NCI-H1048 (cell line): ENCODE data around the gene USH1C.

Experiments used
- DNase-seq: peaks from one replicate; lab custom pipeline; 2025; lab: John Stamatoyannopoulos, UW

USH1C gene

DNA sequence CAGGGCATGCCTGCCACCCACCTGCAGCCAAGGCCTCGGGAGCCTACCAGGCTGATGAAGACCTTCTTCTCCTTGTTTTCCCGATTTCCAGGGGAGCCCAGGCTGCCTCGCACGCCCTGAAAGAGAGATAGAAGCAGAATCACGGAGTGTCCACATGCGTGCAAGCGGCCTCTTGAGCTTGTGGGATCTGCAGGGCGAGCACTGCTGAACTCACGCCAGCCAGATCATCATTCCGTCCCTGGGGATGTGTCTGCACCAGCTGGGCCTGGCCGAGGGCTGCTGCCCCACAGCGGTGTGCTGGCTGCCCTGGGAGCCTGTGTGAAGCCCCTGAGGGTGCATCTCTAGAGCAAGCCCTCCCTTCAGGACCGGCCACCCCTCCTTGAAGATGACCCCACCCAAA is 17.9 kb downstream of the USH1C start:
- DNase-seq, result no peak

DNA sequence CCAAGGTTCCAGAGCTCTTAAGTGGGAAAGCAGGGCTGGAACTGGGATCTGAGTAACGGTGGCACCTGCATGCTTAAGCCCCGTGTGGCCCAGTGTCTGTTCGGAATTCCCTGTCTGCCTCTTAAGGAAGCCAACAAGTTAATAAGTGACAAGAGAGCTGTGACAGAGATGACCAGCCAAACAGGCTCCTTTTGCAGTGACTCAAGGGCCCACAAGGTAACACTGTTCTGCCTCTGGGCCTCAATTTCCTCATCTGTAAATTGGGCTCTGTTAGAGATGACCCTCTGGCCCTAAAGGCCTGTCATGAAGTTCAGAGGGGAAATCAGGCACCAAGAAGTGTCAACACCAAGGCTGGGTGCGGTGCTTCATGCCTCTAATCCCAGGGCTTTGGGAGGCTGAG is 18.6 kb downstream of the USH1C start:
- DNase-seq, result no peak

DNA sequence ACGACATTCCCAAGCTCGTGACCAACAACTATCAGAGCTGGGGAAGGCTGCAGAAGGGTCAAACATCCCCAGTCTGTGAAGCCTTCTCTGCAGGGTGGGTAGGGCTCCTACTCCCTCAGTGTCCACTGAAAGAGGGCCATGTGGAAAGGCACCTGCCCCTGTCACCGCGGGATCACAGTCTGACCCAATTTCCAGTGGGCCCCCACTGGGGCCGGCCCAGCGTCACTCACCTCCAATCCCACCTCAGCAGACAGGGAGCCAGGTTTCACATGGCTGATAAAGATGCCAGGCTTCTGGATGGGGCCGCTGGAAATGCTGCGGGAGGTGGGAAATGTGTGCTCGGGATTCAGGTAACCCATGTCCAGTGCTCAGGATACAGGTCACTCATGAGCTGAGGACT is 20.0 kb downstream of the USH1C start:
- DNase-seq, result no peak

DNA sequence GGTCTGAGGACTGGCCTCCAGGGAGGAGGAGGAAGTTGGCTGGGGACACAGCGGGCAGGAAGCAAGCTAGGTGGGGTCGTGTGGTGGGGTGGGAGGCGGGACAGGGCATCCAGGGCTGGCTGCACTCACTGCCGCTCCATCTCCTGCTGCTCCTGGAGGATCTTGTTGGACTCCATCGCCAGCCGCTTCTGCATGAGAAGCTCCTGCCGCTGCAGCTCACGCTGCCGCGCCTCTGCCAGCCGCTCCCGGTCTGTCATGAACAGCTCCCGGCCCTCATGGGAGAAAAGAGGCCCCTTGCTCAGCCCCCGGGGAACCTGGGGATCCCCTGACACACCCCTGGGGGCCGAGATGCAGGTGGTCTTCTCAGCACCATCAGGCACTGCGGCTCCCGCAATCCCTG is 21.6 kb downstream of the USH1C start:
- no peak for DNase-seq

- DNase-seq, result no peak
These were observed 22.9 kb downstream of the USH1C start for GRCh38 chr11:17521106-17521900.

- no peak for DNase-seq
These were observed 24.9 kb downstream of the USH1C start for GRCh38 chr11:17519061-17519885.

DNA sequence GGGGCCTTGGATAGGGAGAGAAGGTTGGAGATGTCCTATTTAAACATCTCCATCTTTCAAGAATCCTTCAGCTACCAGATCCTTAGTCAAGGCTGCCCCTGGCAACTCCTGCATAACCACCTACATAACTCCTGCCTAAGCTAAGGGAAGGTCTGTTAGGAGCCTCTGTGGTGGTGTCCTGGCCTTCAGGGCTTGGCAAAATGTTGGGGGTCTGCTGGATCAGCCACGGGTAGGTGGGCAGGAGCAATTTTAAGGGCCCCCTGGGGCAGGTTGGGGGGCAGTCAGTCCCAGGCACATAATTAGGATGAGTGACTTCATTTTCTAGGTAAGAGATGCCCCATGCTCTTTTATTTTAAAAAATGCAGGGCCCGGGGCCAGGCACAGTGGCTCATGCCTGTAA is 25.9 kb downstream of the USH1C start:
- DNase-seq, result no peak

GRCh38 chr11:17517186-17517585 is 27.0 kb downstream of the USH1C start:
- DNase-seq, result no peak

DNA sequence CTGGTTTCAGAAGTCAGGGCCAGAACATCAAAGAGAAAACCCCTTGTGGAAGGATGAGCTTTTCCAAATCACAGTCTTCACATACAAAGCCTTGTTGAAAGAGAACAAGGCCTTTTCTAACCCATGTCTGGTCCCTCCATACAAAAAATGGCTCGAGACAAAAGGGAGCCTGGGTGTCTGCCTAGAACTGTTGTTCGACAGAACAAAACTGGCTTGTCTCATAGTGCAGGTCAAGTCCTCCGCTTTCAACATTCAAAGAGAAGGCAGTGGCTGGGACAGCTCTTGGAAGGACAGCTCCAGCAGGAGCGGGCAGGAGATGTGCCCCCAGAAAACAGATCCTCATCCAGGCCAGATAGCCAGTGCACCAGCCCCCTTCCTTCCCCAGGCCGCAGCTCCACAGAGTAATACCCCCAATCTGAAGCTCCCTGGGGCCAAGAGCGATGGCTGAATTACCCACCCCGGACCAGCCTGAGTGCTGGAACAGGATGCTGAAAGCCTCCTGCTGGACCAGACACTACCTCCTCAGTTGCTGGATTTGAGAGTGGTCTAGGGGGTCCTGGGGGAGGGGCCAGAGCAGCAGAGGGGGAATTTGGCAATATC is 27.6 kb downstream of the USH1C start:
- DNase-seq, result no peak

DNA sequence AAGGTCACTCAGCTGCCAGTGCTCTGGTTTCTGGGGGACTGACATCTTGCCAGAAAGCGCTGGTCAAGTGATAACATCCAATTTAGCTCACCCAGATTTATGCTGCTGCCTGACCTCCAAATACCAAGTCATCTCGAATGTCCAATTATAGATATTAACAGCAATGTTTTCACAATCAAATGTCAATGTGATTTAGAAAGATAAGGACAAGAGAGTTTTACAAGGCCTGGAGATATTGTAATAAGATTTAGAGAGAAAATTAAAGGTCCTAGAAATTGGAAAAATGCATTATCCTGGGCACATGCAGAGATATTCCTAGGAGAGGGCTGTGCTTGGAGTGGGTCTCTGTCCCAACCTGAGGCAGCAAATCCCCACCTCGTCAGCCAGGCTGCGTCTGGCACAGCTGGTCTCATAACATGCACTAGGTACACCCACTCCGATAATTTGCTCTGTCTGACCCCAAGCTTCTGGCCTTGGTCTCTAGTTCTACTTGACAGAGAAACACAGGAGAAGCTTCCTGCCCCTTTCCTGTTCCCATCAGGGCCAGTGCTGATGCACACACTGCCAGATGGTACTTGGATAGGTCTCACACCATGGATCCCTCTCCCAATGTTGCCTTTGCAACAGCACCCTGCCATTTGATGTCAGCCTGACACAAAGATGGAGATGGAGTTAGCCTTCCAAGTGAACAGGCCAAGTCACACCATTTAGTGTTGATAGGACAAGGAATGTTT is 28.6 kb downstream of the USH1C start:
- no peak for DNase-seq

DNA sequence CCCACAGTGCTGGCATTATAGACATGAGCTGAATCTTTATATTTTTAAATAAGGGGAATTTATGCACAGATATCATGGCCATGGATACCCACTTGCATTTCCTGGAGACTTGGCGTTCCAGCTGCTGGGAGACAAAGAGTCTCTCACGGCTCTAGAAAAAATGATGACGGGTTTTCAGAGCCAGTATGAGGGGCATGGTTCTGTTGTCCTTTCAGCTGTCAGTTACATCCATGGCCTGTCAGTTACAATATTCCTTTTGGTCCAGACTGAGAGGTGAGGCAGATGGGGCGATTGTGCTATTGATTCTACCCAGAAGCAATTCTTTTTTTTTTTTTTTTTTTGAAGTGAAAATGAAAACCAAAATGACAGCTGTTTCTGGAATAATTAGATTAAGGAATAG is 29.7 kb downstream of the USH1C start:
- DNase-seq, result no peak

GRCh38 chr11:17513853-17514252 is 30.4 kb downstream of the USH1C start:
- DNase-seq, result no peak

DNA sequence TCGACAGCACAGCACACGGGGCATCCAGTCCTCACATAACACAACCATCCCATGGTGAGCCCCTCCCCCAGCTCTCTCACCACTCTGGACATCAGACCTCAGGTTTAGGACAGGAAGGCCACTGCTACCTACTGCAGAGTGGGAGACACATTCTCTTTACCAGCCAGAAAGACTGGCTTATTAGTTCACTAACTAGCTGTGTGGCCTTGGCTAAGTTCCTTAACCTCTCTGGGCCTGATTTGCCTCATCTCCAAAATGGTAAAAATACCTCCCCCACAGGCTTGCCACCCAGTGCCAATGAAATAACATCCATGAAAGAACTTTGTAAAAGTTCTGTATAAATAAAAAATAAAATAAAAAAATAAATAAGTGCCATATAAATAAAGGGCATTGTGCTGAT is 32.1 kb downstream of the USH1C start:
- no peak for DNase-seq

- no peak for DNase-seq
These were observed 32.6 kb downstream of the USH1C start for GRCh38 chr11:17511571-17511970.

DNA sequence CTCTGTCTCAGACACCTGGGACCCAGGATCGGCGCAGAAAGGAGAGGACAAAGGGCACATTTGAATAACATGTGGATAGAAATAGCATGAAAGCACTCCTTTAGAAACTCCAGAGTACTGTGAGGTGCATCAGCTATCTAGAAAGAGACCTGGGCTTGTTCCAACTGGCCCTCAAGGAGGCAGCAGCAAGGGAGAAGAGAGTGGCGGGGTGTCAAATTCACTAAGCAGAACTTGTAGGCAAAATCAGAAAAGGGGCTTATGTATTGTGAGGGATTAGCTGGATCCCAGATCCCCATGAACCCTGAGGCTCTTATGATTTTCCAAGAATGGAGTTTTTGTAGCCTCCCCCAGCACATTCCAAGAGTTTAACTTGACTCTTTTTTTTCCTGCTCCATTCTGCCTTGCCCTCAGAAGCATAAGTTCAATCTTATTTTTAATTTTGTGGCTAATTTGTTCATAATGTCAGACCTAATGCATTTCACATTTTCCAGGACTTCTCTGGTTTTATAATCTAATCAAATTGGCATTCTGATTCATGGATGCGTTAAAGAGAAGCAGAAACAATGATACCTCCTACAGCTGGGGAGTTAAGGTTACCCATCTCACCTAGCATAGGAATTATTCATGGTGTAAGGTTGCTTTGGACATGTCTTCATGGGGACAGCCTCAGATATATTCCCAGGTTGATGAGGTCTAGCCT is 33.6 kb downstream of the USH1C start:
- DNase-seq, result no peak

- DNase-seq, result no peak
These were observed 35.4 kb downstream of the USH1C start for GRCh38 chr11:17508791-17509190.

DNA sequence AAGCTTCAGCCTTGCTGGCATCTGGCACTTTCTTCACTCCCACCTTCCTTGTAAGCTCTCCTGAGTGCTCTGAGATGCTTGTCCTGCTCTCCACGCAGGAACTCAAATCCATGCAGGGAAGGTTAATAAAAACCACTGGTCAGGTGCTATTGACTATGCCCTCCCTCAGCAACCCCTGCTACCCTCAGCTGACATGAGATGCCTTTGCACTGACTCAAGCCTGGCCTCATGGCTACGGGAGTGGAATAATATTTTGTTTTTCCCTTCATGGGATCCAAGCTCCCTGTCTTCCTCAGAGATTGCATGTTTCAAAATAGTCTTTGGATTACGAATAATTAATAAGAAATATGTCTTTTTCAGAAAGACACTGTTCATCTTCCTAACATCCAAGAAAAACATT is 35.9 kb downstream of the USH1C start:
- DNase-seq, result no peak

DNA sequence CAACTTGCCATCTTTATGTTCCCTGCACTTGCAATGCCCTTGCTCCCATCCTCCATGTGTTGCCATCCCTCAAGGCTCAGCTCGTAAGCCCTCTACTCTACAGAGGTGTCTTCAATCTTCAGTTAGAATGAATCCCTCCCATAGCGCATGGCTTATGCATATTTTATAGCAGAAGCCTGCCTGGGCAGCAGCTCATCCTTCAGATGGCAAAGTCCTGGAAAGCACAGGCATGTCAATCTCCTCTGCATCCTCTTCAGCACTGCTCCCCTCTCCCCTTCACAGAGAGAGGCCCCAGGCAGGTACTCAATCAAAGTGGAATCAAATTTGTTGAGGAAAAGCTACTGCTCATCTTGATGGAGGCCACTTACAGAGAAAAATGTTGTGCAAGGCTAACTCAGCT is 36.4 kb downstream of the USH1C start:
- DNase-seq, result no peak

GRCh38 chr11:17506942-17507341 is 37.3 kb downstream of the USH1C start:
- DNase-seq, result no peak

DNA sequence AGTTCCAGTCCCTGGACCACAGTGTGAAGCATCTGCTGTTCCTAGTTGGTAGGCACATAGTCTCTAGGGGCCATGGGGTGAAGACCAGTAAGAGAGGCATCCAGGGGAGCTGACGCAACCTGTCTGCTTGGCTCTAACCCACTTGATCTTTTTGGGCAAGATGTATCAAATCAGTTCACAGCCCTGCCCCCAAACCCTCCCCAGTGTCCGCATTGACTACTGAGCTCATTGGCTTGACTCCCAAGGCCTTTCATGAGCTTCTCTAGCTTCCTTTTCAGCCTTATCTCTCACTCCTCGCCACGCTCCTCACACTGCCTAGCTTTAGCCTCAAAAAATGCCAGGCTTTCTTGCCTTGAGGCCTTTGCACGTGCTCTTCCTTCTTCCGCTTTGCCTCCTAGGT is 37.9 kb downstream of the USH1C start:
- DNase-seq, result no peak

- no peak for DNase-seq
These were observed 39.1 kb downstream of the USH1C start for GRCh38 chr11:17505146-17505545.
